ENCODE data around the gene GRAMD1B. TPM values are rescaled to one million over a fixed set of nuclear protein-coding genes. Genes with fewer than 3 reads are reported as not detected.

The GRAMD1B gene
- total RNA-seq, 1 experiment from 2014 or later = 12.7 TPM

DNA sequence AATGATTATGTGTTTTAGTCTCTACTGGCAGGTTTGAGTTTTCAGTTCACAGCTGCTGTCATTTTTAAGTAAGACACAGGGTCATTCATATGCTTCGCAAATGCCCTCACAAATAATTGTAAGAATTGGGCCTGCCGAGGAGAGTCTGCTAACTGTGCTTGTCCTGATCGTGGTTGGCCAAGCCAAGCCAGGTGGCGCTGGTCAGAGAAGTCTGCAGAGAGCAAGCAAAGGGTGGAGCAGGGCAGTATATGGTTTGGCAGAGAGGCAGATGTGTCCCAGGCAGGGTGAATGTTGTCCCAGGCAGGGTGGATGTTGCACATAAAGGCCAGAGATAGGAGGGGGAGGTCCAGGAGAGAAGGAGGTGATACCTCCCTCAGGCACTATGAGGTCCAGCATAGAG lies 171.7 kb downstream of the GRAMD1B start:
- no peaks in the 10 kb centered on the region for H3K79me2 ChIP-seq (ENCODE audit: insufficient read depth, low read length)
- no peaks in the 10 kb centered on the region for H3K9me3 ChIP-seq (ENCODE audit: control insufficient read depth in 1 of 2, insufficient read depth in 1 of 2, low read depth in 1 of 2, low read length in 2 of 2)
- no peak overlapping the region for H3K4me3 ChIP-seq (replicated peaks in 1 of 2; ENCODE audit: low read depth in 1 of 2, low read length in 2 of 2)
- no peak overlapping the region for H3K9ac ChIP-seq (ENCODE audit: low read length)
- ChIA-PET RAD21 (ENCODE audit: low non-redundant PET in 1 of 2, low total read pairs in 2 of 2, uncharacterized antibody in 2 of 2, unreplicated experiment in 2 of 2) (no interaction called here), POLR2A (no interaction called here), CTCF (no interaction called here)
- no peak overlapping the region for H3K27ac ChIP-seq (ENCODE audit: low read depth, low read length)
- H3K36me3 ChIP-seq (ENCODE audit: control insufficient read depth in 1 of 2, insufficient read depth in 2 of 2, low read length in 2 of 2) = no peaks in the 10 kb centered on the region
- intact Hi-C loops (cut with micrococcal nuclease) = no loop called here
- no peaks in the 10 kb centered on the region for H3K27me3 ChIP-seq (ENCODE audit: insufficient read depth, low read length)
- H2AFZ ChIP-seq (ENCODE audit: low read depth, low read length, poor library complexity, severe bottlenecking) = no peak overlapping the region
- BruUV-seq (replicated peaks) = no TSS peak
- no peak overlapping the region for H3K4me2 ChIP-seq (ENCODE audit: low read length)
- ATAC-seq (no peak), DNase-seq (ENCODE audit: low read depth, low spot score) (no peak)
- no peaks in the 10 kb centered on the region for H3K4me1 ChIP-seq (ENCODE audit: control insufficient read depth in 1 of 2, insufficient read depth in 2 of 2, low read length in 2 of 2)
- no peak for TF ChIP-seq ELF1 (IDR thresholded peaks at IDR 0.05; ENCODE audit: borderline replicate concordance, low read depth)
- TF ChIP-seq, protein P1, sequence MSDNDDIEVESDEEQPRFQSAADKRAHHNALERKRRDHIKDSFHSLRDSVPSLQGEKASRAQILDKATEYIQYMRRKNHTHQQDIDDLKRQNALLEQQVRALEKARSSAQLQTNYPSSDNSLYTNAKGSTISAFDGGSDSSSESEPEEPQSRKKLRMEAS (IDR thresholded peaks at IDR 0.05) = no peak
- TF ChIP-seq, protein P2, sequence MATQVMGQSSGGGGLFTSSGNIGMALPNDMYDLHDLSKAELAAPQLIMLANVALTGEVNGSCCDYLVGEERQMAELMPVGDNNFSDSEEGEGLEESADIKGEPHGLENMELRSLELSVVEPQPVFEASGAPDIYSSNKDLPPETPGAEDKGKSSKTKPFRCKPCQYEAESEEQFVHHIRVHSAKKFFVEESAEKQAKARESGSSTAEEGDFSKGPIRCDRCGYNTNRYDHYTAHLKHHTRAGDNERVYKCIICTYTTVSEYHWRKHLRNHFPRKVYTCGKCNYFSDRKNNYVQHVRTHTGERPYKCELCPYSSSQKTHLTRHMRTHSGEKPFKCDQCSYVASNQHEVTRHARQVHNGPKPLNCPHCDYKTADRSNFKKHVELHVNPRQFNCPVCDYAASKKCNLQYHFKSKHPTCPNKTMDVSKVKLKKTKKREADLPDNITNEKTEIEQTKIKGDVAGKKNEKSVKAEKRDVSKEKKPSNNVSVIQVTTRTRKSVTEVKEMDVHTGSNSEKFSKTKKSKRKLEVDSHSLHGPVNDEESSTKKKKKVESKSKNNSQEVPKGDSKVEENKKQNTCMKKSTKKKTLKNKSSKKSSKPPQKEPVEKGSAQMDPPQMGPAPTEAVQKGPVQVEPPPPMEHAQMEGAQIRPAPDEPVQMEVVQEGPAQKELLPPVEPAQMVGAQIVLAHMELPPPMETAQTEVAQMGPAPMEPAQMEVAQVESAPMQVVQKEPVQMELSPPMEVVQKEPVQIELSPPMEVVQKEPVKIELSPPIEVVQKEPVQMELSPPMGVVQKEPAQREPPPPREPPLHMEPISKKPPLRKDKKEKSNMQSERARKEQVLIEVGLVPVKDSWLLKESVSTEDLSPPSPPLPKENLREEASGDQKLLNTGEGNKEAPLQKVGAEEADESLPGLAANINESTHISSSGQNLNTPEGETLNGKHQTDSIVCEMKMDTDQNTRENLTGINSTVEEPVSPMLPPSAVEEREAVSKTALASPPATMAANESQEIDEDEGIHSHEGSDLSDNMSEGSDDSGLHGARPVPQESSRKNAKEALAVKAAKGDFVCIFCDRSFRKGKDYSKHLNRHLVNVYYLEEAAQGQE (IDR thresholded peaks at IDR 0.05; ENCODE audit: low read depth) = no peak
- no peak for TF ChIP-seq RAD21 (IDR thresholded peaks at IDR 0.05; ENCODE audit: low read depth)
- TF ChIP-seq JUND (IDR thresholded peaks at IDR 0.05) = no peak
- TF ChIP-seq TCF7L2 (IDR thresholded peaks at IDR 0.05; ENCODE audit: borderline replicate concordance, extremely low read depth, insufficient read depth, insufficient read length) = no peak
- TF ChIP-seq CBX3 (IDR thresholded peaks at IDR 0.05; ENCODE audit: low read depth) = no peak
- no peak for TF ChIP-seq CEBPB (IDR thresholded peaks at IDR 0.05; ENCODE audit: low read depth)
- no peaks in the 10 kb centered on the region for H3K9me2 ChIP-seq (ENCODE audit: insufficient read depth)
- no peaks in the 10 kb centered on the region for H4K20me1 ChIP-seq (ENCODE audit: insufficient read depth)
